ENCODE results near the gene MTA1. TPM values are rescaled to one million over a fixed set of nuclear protein-coding genes. Genes with fewer than 3 reads are reported as not detected.

MTA1 gene
- total RNA-seq, 1 donor from 2014 or later, result 64.1 TPM

DNA sequence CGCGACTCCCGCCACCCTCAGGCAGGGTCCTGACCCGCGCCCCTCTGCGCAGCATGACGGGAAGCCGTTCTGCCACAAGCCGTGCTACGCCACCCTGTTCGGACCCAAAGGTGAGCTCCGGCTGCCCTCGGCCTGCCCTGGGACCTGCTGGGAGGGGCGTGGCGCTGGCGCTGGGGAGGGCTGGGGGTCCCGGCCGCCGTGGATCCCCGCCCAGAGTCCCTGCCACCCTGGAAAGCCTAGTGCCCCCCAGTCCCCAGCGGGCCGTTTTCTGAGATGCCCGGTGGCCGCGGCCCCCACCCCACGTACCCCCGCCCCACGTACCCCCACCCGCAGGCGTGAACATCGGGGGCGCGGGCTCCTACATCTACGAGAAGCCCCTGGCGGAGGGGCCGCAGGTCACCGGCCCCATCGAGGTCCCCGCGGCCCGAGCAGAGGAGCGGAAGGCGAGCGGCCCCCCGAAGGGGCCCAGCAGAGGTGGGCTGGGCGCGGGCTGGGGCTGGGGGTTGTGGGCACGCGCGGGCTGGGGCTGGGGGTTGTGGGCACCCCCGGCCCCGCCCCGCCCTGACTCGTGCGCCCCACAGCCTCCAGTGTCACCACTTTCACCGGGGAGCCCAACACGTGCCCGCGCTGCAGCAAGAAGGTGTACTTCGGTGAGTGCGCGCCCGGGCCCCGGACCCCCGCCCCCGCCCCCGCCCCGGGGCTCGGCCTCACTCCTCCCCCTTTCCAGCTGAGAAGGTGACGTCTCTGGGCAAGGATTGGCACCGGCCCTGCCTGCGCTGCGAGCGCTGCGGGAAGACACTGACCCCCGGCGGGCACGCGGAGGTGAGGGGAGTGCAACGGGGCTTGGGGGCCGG, 59.0 kb downstream of the MTA1 start:
- H3K4me3 ChIP-seq (ENCODE audit: low read depth, low read length), result no peak overlapping the region
- TF ChIP-seq, protein P1, sequence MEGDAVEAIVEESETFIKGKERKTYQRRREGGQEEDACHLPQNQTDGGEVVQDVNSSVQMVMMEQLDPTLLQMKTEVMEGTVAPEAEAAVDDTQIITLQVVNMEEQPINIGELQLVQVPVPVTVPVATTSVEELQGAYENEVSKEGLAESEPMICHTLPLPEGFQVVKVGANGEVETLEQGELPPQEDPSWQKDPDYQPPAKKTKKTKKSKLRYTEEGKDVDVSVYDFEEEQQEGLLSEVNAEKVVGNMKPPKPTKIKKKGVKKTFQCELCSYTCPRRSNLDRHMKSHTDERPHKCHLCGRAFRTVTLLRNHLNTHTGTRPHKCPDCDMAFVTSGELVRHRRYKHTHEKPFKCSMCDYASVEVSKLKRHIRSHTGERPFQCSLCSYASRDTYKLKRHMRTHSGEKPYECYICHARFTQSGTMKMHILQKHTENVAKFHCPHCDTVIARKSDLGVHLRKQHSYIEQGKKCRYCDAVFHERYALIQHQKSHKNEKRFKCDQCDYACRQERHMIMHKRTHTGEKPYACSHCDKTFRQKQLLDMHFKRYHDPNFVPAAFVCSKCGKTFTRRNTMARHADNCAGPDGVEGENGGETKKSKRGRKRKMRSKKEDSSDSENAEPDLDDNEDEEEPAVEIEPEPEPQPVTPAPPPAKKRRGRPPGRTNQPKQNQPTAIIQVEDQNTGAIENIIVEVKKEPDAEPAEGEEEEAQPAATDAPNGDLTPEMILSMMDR (conservative IDR thresholded peaks at IDR 0.05; ENCODE audit: low read depth, low read length), result no peak
- DNase-seq (ENCODE audit: low read depth), result no peak

DNA sequence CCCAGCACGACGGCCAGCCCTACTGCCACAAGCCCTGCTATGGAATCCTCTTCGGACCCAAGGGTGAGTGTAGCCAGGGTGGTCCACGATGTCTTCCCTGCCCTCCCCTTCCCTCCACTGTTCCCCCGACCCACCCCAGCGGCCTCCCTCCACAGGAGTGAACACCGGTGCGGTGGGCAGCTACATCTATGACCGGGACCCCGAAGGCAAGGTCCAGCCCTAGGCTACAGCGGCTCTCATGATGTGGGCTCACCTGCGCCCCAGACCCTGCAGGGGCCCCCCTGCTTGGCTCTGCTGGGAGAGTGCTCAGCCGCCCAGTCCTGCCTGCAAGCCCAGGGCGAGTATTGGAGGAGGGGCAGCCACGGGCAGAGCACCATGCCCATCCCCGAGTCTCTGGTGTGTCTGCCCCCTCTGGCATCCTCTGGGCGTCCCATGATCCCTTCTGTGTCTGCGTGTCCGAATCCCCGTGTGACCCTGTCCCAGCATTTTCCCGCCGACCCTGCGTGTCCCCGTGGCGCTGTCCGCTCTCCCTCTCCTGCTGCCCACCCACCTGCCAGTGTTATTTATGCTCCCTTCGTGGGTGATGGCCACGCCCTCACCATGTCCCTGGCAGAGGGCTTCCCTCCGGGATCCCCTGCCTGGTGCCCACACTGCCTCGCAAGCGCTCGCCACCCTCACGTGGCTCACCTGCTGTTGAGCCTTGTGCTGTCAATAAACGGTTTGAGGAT, 60.0 kb downstream of the MTA1 start:
- no peak overlapping the region for H3K4me3 ChIP-seq (ENCODE audit: low read depth, low read length)
- TF ChIP-seq, protein P1 (conservative IDR thresholded peaks at IDR 0.05; ENCODE audit: low read depth, low read length), result no peak
- no peak for DNase-seq (ENCODE audit: low read depth)

DNA sequence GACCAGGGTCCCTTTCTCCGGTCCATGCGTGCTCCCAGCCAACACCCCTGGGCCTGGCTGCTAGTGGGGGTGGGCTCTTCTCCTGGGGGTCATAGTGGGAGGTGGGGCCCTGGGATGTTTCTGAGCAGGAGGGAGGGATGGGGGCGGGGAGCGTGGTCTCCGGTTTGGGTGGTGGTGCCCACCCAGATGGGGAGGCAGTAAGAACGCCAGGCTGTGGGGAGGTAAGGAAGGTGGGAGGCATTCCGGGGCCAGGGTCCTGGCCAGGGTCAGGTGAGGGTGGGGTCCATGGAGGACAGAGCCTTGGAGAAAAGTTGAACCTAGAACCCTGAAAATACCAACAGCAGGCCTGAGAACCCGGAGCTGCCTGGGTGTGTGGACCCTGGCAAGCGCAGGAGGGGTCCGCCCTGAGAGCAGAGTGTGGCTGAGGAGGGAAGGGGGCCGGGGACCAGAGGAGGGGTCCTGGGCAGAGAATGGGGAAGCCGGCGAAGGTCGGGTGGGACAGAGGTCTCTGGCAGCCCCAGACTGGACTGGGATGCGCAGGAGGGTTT, 60.6 kb downstream of the MTA1 start:
- no peak overlapping the region for H3K4me3 ChIP-seq (ENCODE audit: low read depth, low read length)
- TF ChIP-seq, protein P1 (conservative IDR thresholded peaks at IDR 0.05; ENCODE audit: low read depth, low read length), result no peak
- DNase-seq (ENCODE audit: low read depth), result no peak

DNA sequence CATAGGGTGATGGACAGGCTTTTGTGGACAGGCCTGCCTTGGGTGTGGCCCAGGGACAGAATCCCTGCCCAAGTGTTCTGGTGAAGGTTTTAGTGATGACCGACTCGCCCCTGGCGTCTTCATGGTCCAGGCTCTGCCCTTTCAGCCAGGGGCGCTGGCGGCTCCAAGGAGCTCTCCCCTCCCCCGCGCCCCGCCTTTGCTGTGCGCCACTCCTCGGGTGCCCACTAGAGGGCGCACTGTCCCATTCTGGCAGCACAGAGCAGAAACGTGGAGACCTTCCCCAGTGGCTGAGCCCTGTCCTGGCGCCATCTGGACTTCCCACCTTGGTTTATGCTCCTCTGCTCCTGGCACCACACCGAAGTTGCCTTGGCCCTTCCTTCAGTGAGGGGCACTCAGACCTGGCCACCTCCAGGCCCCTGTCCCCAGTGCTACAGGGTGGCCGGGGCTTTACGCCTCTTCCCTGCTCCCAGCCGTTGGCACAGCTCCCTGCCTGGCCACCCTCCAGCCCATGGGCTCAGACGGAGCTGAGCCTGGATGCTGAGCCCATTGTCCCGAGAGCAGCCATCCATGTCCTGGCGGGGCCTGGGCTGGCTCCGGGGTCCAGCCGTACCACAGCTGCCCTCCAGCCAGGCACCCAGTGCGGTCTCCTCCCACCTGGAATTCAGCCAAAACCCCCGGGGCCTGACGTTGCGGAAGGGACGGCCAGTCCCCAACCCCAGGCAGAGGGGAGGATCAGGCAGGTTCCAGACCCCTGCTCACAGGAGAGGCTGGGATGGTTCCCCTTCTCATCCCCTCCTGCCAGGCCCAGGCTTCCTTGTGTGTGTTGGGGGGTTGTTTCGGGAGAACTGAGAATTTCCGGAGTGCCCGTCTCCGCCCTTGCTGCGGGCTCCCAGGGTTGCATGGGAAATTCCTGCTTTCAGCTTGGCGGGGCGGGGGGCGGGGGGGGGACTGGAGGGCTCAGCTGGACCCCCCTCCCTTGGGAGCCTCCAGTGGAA, 61.5 kb downstream of the MTA1 start:
- peak overlapping the region; percentile 45 for H3K4me3 ChIP-seq (ENCODE audit: low read depth, low read length)
- TF ChIP-seq, protein P1 (conservative IDR thresholded peaks at IDR 0.05; ENCODE audit: low read depth, low read length), result peak; percentile 95
- DNase-seq (ENCODE audit: low read depth), result no peak

DNA sequence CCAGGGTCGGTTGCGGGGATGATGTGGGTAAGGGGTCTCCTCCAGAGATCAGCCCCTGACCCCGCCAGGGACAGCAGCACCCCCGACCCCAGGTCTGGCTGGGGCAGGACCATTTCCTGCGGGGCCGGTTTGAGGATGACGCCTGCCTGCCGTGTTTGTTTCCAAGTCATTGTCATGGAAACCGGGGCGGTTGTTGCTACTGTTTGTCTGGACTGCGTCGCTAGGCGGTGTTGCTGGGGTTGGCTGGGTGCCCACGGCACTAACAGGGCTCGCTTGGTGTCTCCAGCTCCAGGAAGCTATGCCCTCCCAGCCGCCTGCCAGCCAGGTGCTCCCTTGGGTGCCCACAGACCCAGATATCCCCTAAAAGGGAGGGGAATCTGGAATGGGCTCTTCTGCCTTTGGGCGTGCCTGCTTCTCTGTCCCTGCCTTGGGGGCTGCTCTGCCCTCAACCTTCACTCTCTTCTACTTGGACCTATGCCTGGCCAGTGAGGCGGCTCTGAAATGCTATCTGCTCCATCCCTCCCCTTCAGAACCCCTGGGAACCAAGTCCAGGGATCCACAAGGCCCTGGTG, 62.3 kb downstream of the MTA1 start:
- peak; percentile 85 for DNase-seq (ENCODE audit: low read depth)
- H3K4me3 ChIP-seq (ENCODE audit: low read depth, low read length), result peak overlapping the region; percentile 45
- TF ChIP-seq, protein P1 (conservative IDR thresholded peaks at IDR 0.05; ENCODE audit: low read depth, low read length), result peak; percentile 11
